Anterior cingulate cortex (tissue), 58 donors: ENCODE data around the gene TOB1.

Source experiments
- DNase-seq, 58 donors: peaks; one replicate each; lab custom pipeline; 2025; lab: John Stamatoyannopoulos, UW

Gene TOB1

GRCh38 chr17:50866261-50866949 is at the start of gene TOB1:
Gene TOB1 (minus strand): TSS chr17:50866354. CDS start chr17:50864017, 2,337 bp downstream.
- peak; percentile 82 to 99 (median 98) for DNase-seq

GRCh38 chr17:50914505-50915063 is 48.4 kb upstream of the TOB1 start:
- DNase-seq = no peak

GRCh38 chr17:50913120-50913519 is 47.0 kb upstream of the TOB1 start:
- no peak for DNase-seq

GRCh38 chr17:50911890-50912289 is 45.7 kb upstream of the TOB1 start:
- no peak for DNase-seq

DNA sequence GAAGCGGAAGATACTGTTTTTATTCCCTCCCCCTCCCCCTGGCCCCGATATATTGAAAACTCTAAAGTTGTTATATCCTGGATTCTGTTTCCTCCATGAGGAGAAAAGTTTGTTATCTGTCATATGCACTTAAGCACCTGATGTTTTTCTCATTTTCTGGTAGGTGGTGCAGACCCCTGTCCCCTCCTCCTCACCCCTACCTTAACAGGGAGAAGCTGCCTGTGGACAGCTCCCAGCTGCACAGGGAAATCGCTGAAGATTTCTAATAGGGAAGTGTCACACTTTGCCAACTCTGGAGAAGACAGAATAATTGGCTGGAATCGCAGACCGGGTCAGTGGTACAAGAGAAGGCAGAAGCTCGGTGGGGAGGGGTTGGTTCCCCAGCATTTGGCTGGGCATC is 45.3 kb upstream of the TOB1 start:
- no peak for DNase-seq

GRCh38 chr17:50909765-50910605 is 43.8 kb upstream of the TOB1 start:
- no peak for DNase-seq

- no peak for DNase-seq
Observed at GRCh38 chr17:50908860-50909764, 43.0 kb upstream of the TOB1 start.

DNA sequence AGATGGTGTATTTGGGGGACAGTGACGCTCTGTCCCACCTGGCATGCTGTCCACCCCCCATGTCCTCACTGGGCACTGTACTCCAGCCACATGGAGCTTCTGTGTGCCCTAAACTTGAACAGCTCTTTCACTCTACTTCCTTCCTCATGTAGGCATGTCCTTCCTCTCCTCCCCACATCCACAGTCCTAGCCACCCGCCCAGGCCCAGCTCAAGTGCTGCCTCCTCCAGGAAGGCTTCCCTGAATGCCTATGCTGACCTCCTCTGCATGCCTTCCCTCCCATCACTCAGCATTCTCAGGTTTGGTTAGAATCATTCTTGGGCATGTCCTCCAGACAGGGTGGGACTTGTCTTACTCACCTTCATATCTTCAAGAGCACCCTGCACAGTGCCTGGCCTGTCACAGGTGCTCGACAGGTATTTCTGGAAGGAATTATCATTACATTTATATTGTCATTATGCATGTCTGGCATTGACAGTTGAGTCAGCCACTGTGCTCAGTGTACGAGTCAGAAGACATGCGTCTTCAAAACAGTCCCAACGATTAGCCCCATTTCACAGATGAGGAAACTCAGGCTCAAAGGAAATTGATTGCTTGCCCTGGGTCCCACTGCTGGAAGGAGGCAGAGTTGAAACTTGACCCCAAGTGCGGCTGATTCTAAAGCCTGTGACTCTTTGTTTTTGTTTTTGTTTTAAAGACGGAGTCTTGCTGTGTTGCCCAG is 42.1 kb upstream of the TOB1 start:
- DNase-seq = no peak

DNA sequence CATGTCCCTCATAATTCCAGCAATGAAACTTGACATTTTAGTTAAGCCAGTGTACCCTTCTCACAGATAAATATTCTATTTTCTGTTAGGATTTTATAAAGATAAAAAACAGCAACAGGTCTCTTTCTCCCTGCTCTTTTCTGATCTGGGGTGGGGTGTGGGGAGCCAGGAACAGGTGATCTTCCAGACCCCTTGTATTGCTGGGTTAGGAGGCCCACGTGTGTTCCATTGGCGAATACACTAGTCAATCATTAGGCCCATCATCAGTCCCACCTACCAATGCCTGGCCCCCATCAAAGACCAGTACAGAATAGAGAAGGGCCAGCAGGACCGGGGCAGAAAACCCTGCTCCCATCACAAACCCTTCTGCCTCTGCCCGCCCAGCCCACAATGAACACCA is 40.3 kb upstream of the TOB1 start:
- DNase-seq = no peak

- DNase-seq = no peak
Observed at GRCh38 chr17:50905460-50905803, 39.3 kb upstream of the TOB1 start.

DNA sequence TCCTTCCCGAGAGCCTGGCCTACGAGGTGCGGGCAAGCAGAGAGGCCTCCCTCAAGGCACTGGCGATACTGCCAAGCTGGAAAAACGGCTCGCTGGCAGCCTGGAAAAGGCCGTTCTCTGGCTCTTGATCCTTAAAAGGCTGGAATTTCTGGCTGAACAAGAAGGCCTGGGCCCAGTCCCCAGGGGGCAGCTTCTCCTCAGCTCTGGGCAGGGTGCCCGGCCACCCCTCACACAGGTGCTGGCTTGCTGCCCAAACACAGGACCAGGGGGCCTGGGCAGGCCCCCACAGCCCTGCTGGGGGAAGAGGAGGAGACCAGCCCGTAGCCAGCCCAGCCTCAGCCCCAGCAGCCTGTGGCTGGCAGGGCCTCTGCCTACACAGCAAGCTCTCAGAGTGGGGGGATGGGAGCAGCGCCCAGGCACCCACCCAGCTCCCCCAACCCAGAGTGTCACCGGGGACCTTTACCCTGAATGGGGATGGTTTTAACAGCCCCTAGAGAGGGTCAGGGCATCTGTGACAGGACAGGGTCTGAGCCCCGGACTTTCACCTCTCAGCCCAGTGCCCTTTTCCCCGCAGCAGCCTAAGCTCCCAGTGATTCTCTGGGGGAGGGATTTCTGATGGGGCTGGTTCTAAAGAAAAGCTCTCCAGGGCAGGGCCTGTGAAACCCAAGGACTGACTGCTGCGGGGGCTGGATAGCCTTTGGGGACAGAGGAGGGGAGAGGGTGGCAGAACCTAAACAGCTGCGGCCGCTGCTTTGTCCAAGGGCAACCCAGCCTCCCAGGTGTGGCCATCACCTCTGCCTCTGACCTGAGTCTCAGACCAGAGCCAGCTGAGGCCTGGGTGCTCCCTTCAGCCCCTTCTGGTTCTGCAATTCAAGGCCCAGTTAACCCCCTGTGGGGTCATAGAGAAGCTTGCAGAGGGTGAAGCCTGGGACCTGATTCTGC is 38.6 kb upstream of the TOB1 start:
- peak in 54 of 58 donors; percentile 8 to 92 (median 68) for DNase-seq

GRCh38 chr17:50903604-50904517 is 37.7 kb upstream of the TOB1 start:
- DNase-seq = no peak

DNA sequence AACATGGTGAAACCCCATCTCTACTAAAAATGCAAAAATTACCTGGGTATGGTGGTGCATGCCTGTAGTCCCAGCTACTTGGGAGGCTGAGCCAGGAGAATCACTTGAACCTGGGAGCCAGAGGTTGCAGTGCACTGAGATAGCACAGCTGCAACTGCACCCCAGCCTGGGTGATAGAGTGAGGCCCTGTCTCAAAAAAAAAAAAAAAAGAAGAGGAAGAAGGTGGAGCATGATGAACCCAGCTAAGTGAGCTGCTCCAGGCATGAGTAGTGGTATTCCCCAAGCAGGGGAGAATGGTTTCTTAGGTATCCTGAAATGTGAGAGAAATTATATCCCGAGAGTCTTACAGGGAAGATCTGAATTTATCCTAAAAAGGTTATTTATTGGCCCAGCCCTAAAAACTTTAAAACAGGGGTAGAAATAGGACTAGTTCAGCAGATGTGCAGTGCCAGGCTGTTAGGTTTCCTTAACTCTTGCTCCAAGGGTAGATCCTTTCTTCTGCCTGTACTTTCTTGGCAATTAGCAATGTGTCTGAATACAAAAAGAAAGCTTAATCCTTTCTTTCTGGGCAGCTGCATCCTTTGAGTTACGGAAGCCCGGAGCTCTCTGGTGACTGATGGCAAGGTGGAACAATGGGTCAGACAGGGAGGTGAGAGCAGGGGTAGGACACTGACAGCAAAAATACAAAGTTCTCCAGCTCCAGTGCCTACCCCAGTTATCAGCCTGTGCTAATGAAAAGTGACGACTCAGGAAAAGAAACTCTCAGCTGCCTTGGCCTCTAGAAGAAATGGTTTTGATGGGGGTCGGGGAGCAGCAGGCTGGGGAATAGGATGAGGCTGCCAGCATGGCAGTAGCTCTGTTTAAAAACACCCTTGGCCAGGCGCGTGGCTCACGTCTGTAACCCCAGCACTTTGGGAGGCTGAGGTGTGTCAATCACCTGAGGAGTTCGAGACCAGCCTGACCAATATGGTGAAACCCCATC is 36.5 kb upstream of the TOB1 start:
- no peak for DNase-seq

DNA sequence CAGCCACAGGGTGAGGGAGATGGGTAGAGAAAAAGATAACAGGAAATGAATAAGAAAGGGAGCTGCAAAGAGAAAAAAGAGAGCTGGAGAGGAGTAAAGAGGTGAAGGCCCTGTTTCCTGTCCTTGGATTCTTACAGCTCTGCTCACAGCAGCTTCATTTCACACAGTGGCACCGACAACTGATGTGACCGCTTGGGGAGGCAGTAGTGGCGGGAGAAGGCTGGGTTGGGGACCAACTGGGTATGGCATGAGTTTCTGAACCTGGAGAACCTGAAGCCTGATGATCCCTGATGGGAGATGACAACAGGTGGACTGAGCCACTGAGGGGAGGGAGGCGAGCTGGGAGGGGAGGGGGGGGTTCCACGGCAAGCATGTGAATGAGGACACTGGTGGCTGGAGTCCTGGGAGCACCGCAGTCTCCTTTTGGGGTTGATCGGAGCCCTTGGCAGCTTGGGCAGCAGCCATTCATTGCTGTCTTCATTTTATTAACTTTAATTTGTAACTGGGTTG is 34.3 kb upstream of the TOB1 start:
- DNase-seq = no peak

DNA sequence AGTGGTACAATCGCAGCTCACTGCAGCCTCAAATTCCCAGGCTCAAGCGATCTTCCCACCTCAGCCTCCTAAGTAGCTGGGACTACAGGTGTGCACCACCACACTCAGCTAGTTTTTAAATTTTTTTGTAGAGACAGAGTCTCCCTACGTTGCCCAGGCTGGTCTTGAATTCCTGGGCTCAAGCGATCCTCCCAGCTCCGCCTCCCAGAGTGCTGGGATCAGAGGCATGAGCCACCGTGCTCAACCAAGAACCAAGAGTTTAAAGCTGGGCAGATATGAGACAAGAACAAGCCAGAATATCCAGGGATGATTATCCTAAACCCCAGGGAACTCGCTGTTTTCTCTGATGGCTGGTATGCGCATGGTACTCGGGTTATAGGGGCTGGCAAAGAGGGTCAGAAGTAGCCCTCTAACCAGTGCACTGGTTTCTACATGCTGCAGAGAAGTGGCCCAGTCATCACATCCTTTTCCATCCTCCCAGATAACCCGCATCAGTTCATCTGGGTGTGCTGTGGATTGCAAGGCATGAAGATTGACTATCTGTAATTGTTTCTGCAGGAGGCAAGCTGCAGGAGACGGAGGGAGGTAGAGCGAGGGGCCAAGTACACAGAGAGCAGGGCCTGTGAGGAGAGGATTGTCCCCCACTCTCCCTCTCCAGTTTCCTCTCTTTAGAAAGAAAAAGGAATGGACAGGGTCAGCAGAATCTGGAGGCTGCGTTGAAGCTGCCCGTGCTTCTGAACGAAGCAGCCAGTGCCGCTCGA is 33.6 kb upstream of the TOB1 start:
- no peak for DNase-seq
